CD4-positive, alpha-beta T cell treated with Interleukin-17A for 1 hour (primary cell): ENCODE data around the gene SPOCK1.

Experiments used
- DNase-seq: peaks from one replicate; pipeline ENCODE4 v3.0.0-alpha.2; 2020

The SPOCK1 gene

DNA sequence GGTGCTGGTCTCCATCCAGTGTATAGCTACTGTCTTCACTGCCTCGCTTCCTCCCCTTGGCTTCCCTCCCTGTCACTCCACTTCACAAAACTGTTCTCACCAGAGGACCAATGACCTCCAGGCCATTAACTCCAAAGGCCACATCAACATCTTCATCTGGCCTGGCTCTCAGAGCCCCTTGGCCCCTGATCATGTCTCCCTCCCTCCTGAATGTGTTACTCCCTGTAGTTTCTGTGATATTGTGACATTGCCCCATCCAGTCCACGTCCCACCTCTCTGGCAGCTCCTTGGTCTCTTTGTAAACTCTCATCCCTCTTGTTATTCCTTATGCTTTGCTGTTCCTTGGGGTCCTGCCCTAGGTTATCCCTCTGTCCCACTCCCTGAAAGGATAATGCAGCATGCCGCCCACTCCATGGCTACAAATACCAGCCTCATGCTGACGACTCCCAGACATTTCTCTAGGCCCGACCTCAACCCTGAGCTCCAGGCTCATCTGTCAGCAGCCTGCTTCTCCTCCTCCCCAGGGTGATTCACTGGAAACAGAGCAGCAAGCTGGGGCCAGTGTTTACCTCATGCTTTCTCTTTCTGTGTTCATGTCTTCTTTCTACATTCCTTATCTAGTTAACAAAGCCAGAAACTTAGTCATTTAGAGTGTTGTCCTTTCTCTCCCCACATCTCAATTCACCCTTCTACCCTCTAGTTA is 312.2 kb downstream of the SPOCK1 start:
- DNase-seq, result no peak

GRCh38 chr5:137185193-137185592 is 313.9 kb downstream of the SPOCK1 start:
- DNase-seq, result no peak

DNA sequence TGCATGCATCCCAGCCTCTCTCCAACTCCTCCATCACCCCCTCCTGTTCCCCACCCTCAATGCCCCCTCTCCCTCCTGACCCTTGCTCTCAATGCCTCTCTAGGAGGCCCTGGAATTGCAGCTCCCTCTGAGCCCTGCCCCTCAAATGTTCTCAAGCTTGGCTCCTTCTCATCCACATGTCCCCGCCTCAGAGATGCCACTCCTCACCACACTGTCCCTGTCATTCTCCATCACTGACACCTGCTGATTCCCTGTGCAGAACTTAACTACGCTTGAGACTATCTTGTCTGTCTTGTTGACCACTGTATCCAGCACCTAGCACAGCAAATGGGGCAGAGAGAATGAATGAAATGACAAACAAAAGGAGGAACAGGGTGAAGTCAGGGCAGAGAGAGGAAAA is 314.4 kb downstream of the SPOCK1 start:
- no peak for DNase-seq

GRCh38 chr5:137182576-137182975 is 316.6 kb downstream of the SPOCK1 start:
- no peak for DNase-seq

DNA sequence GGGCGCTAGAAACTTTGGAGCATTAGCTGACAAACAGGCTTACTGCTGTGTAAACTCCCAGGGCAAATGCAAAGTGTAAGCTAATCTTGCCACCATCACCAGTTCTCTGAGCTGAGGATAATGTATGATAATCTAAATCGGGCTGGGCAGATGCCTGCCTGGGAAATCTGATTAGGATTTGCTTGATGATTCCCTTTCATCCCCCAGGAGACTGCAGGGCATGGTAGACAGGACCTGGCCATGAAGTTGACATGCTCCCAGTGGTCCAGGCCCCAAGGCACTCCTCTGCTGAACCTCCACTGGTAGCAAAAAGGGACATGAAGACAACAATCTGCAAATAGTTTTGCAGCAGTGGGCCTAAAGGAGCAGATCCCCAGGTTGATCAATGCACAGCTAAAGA is 317.5 kb downstream of the SPOCK1 start:
- DNase-seq, result no peak

GRCh38 chr5:137179203-137179602 is 319.9 kb downstream of the SPOCK1 start:
- no peak for DNase-seq

DNA sequence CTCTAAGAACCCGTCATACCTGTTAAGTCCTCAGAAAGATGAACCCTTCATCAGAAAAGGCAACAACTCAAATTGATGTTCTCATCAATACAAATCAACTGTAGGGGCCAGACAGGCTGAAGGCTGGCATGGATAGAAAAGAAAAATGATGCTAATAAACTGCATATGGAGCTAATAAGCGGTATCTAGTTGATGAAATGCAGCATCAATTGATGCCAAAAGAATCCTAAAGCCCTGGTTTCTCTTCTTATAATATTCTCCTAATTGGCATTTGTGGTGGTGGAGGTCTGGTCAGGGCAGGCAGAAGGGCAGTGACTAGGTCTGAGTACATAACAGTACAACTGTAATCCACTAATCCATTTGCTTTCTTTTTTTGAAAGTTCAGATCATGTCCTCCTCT is 322.5 kb downstream of the SPOCK1 start:
- DNase-seq, result no peak

- DNase-seq, result no peak
Measured at GRCh38 chr5:137176126-137176525, 323.0 kb downstream of the SPOCK1 start.

DNA sequence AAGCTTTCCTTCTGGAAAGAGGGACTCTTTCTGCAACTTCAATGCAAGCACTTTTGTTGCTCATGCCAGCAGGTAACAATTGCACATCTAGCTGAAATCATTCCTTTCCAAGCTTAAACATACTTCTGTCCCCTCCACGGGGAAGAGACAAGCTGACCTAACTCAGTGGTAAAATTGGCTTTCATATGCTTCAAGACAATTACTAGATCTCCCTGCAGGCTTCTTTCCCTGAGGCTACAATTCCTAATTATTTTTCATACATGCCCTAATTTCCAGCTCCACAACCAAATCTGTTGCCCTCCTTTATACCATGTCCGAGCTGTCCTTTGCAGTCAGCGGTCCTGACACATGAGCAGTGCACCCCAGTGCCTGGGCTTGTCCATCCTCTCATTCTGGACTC is 324.9 kb downstream of the SPOCK1 start:
- no peak for DNase-seq

GRCh38 chr5:137172258-137172657 is 326.9 kb downstream of the SPOCK1 start:
- DNase-seq, result no peak

DNA sequence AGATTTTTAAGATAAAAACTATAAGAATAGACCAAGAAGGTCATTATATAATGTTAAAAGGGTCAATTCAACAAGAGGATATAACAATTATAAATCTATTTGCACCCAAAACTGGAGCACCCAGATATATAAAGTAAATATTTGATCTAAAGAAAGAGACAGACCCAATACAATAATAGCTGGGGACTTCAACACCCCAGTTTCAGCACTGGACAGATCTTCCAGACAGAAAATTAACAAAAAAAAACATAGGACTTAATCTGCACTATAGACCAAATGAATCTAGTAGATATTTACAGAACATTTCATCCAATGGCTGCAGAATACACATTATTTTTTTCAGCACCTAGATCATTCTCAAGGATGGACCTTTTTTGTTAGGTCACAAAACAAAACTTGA is 331.9 kb downstream of the SPOCK1 start:
- DNase-seq, result no peak

- DNase-seq, result no peak
Measured at GRCh38 chr5:137164961-137165360, 334.2 kb downstream of the SPOCK1 start.

GRCh38 chr5:137164536-137164935 is 334.6 kb downstream of the SPOCK1 start:
- DNase-seq, result no peak

DNA sequence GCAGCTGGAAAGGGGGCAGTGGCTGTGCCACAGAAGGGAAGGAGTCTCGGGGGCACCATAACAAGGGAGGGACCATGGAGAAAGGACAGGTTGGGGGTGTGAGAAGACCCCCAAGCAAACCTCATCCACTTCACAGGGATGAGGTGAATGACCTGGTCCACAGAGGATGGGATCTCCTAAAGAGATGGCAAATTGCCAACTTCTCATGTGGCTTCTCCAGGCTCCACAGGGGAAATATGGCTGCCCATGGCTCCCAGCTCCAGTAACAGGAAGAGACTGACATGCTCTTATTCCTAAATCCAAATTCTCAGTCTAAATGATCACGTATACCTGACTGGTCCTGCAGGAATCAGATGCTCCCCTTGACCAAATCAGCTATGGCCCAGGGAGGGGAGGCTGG is 340.4 kb downstream of the SPOCK1 start:
- no peak for DNase-seq

- no peak for DNase-seq
Measured at GRCh38 chr5:137156180-137156579, 342.9 kb downstream of the SPOCK1 start.

- no peak for DNase-seq
Measured at GRCh38 chr5:137155261-137156000, 343.7 kb downstream of the SPOCK1 start.

DNA sequence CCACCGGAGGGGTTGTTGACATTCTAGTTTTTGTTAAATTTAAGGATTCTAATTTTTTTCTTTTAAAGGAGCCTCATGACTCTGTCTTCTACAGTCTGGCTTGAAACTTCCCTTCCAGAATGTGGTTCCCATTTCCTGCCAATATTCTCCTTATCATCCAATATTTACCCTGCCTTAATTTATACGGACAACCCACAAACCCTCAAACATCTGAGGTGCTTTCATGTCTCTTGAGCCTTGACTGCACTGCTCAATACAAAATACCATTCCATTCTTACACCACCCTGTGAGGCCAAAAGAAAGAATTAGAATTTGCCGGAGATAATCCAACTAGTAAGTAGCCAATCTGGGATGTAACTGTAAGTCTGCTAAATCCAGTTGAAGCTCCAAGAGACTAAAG is 346.5 kb downstream of the SPOCK1 start:
- no peak for DNase-seq

DNA sequence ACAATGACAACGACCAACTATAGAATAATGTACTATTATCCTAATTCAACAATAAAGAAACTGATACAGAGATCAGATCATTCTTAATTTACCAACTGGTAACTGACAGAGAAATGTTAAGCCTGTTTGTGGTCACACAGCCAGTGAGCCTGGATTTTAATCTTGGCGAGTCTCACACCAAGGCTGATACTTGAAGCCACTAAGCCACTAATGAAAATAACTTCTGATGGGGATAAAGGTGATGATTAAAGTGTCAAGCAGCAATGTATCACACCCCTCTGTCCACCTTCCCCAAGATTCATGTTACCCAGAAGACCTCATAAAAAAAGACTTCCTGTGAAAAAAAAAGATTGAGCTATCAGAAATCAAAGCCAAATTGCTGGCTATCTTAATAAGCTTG is 350.5 kb downstream of the SPOCK1 start:
- DNase-seq, result no peak

GRCh38 chr5:137148159-137148558 is 351.0 kb downstream of the SPOCK1 start:
- no peak for DNase-seq

DNA sequence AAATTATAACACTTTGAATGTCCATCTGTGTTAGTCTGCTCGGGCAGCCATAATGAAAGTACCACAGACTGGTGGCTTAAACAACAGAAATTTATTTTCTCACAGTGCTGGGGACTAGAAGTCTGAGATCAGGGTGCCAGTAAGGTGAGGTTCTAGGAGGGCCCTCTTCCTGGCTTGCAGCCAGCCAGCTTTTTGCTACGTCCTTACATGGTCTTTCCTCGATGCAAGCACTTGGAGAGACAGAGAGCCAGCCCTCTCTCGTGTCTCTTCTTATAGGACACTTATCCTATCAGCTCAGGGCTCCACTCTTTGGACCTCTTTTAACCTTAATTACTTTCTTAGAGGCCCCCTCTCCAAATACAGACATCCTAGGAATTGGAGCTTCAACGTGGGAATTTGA is 351.8 kb downstream of the SPOCK1 start:
- DNase-seq, result no peak

DNA sequence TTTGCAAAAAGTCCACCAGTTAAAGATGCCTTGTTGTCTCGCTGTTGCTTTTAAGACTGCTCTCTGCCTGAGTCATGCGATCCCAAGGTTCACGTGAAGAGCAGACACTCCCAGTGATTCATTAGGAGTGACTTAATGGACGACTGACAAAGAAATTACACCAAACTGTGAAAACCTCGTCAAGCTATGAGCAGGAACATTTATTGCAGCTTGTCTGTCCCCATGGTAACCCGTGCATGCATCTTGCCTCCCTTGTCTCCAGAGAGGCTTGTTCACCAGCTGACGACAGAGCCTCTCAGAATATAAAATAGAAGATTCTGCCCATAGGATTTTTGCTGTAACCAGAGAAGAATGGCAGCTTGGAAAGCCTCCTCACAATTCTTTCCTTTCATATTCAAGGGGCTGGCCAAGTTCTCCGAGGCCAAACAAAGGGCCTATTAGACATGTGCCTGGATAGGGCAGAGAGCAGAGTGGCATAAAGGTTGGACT is 352.7 kb downstream of the SPOCK1 start:
- no peak for DNase-seq

GRCh38 chr5:137145721-137146120 is 353.4 kb downstream of the SPOCK1 start:
- no peak for DNase-seq

DNA sequence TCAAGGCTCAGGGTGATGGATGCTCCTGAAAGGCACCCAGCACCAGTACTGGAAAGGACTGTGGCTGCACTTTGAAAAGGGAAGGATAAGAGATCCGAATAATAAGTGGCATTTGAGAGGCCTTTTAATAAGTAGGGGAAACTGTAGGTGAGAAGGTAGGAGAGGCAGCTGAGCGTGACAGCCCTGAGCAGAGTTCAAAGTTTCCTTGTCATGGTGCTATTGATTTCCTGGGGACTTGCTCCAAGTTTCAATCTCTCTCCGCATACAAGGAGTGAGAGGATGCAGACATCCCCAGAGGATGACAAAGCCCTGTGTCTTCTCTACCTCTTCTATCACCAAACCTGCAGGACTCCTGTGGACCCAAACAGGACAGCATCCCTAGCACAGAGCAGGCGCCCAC is 354.5 kb downstream of the SPOCK1 start:
- no peak for DNase-seq

GRCh38 chr5:137142764-137143605 is 356.1 kb downstream of the SPOCK1 start:
- DNase-seq, result no peak
